ENCODE measurements around the gene CD81.

DNA sequence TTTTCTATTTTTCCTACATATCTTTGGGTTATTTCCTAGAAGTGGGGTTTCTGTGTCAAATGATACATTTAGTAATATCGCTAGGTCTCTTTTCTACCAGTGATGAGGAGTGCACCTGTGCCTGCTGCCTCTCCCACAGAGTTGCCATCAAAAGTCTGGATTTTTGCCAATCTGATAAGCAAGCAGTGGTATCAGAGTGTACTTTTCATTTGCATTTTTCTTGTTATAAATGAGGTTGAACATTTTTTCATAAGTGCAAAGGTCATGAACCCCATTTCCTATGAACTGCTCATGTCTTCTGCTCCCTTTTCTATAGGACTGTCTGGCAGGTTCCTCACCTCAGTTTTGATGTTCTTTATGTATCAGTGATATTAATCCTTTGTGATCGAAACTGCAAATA is 65.5 kb downstream of the CD81 start:
- no peak for TF ChIP-seq POLR2A (IDR thresholded peaks at IDR 0.05)
- TF ChIP-seq, protein P1, sequence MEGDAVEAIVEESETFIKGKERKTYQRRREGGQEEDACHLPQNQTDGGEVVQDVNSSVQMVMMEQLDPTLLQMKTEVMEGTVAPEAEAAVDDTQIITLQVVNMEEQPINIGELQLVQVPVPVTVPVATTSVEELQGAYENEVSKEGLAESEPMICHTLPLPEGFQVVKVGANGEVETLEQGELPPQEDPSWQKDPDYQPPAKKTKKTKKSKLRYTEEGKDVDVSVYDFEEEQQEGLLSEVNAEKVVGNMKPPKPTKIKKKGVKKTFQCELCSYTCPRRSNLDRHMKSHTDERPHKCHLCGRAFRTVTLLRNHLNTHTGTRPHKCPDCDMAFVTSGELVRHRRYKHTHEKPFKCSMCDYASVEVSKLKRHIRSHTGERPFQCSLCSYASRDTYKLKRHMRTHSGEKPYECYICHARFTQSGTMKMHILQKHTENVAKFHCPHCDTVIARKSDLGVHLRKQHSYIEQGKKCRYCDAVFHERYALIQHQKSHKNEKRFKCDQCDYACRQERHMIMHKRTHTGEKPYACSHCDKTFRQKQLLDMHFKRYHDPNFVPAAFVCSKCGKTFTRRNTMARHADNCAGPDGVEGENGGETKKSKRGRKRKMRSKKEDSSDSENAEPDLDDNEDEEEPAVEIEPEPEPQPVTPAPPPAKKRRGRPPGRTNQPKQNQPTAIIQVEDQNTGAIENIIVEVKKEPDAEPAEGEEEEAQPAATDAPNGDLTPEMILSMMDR (IDR thresholded peaks at IDR 0.05), result no peak
- TF ChIP-seq EP300 (IDR thresholded peaks at IDR 0.05), result no peak
- TF ChIP-seq POLR2AphosphoS5 (IDR thresholded peaks at IDR 0.05), result no peak

Measured in gastroesophageal sphincter (tissue), 3 donors.